Kidney capillary endothelial cell (primary cell): Measurements from ENCODE around the gene CPA1.

Source experiments
- DNase-seq: peaks from one replicate; pipeline ENCODE4 v3.0.0-alpha.2; 2018; ENCODE audit warnings: low spot score

CPA1 gene

GRCh38 chr7:130426564-130426963 lies 46.3 kb downstream of the CPA1 start:
- DNase-seq = no peak

DNA sequence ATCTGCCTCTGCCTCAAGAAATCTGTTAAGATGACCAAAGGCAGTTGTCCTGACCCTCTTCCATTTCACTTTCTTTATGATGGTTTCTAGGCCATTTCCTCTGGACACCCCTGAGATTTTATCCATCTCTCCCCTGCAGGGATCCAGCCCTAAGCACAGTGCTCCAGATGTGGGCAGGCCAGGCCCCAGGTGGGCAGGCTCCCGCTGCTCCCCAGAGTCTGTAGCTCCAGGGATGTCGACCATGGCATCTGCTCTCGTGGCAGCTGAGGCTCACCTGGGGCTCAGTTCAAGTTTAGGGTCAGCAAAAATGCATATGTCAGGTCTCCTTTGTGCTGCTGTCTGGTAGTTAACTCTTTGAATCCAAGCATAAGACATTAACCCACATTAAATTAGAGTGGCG lies 48.7 kb downstream of the CPA1 start:
- DNase-seq = no peak

- DNase-seq = no peak
These were observed 49.8 kb downstream of the CPA1 start for GRCh38 chr7:130430115-130430514.

DNA sequence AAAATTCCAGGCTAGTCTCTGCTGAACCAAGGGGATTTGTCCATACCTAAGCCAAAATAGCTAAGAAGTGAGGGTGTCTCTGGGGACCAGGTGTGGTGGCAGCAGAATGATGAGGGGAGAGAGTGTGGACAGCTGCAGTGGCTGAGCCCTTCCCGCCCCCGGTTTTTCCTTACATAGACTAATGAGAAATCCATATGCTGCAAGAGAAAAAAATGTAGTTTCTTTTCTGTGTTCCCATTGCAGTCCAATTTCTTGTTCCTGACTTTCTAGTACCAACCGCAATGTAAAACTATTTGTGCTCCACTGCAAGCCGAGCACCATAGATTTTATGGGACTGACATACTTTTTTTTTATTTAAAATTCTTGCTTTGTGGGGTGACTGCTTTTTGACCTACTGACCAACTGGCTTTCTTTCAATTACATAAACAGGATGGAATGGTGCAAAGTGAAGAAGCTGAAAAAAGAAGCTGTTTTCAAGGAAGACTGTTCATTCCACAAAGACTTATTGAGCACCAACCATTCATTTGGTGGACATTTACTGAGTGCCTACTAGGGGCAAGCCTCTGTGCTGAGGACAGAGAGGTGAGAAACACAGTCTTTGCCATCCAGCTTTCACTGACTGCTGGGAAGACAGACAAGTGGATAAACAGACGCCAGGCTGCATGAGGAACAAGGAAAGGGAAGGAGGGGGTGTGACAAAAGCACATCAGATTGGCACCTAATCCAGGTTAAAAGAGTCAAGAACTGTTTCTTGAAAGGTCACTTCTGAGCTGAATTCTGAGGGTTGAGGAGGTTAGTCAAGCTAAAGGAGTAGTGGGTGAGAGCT lies 50.8 kb downstream of the CPA1 start:
- DNase-seq = no peak

GRCh38 chr7:130432886-130433285 lies 52.6 kb downstream of the CPA1 start:
- no peak for DNase-seq

DNA sequence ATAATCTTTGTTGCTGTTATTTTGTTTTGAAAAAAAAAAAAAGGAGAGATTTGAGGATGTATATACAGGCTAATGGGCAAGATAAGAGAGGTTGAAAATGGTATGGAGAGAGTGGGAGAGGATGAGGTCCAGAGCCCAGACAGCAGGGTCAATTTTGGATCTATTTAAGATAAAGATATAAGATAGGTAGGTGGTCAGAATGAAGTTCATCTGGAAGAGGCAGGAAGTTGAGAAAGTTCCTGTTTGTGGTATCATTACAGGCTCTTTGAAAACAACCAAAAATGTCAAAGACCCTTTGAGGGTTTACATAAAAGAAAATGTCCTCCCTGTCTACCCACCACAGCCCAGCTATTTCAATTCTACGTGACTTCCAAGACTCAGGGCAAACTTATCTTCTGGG lies 53.0 kb downstream of the CPA1 start:
- no peak for DNase-seq

- DNase-seq = no peak
These were observed 55.1 kb downstream of the CPA1 start for GRCh38 chr7:130435311-130435854.

DNA sequence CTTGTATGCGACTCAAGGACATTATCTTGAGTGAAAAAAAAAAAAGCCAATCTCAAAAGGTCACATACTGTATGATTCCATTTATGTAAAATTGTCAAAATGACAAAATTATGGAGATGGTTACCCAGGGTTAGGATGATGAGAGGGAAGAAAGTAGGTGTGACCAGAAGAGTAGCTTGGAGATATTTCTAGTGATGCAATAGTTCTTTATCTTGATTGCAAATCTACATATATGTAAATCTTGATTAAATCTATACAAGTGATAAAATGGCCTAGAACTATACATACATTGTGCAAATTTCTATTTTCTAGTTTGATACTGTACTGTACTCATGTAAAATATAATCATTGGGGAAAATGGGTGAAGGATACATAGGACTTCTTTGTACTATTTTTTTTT lies 56.0 kb downstream of the CPA1 start:
- DNase-seq = no peak
